K562 (cell line): ENCODE data around the gene PRDM16. TPM values are rescaled to one million over a fixed set of nuclear protein-coding genes. Genes with fewer than 3 reads are reported as not detected.

Source experiments
- CCNT2 ChIP-seq: IDR thresholded peaks from 2 replicates; pipeline ENCODE4 v1.6.1; 2011; ENCODE audit warnings: borderline replicate concordance, low read depth, mild to moderate bottlenecking, moderate library complexity, mixed read lengths, low read length; ENCODE audit not compliant: insufficient read length; ENCODE audit errors: extremely low read depth
- EZH2 ChIP-seq: IDR thresholded peaks from 2 replicates; pipeline ENCODE4 v1.6.1; 2012; ENCODE audit warnings: low read depth, mild to moderate bottlenecking, inconsistent platforms, low read length, borderline replicate concordance
- HDAC1 ChIP-seq, 2 experiments: fragments of 450-650 bp; IDR thresholded peaks; 2 replicates each; pipeline ENCODE4 v1.6.1; 2016 to 2017; ENCODE audit warnings: inconsistent platforms in 1 of 2, mild to moderate bottlenecking in 1 of 2, moderate library complexity in 1 of 2
- HNRNPH1 ChIP-seq: fragments of 200-400 bp; formaldehyde crosslinking; optimal IDR thresholded peaks from 2 replicates; pipeline ENCODE3; 2017; ENCODE audit warnings: low read depth, mild to moderate bottlenecking, low read length, moderate library complexity
- KDM1A ChIP-seq, 2 experiments: fragments of 450-650 bp; IDR thresholded peaks; 2 replicates each; pipeline ENCODE4 v1.6.1; 2016; ENCODE audit warnings: mild to moderate bottlenecking in 2 of 2
- L3MBTL2 ChIP-seq: fragments of 450-650 bp; IDR thresholded peaks from 2 replicates; pipeline ENCODE4 v1.6.1; 2016; ENCODE audit warnings: mild to moderate bottlenecking, moderate library complexity
- MAX ChIP-seq: sonication (generic); formaldehyde crosslinking; IDR thresholded peaks from 2 replicates; pipeline ENCODE4 v1.9.0; 2022; ENCODE audit warnings: mild to moderate bottlenecking, missing genetic modification reagents
- MLLT1 ChIP-seq, 2 experiments: fragments of 450-650 bp; IDR thresholded peaks; 2 replicates each; pipeline ENCODE4 v1.6.1; 2016
- NR1H2 ChIP-seq: sonication (generic); formaldehyde crosslinking; IDR thresholded peaks from 2 replicates; pipeline ENCODE4 v1.4.0; 2020; ENCODE audit warnings: mild to moderate bottlenecking, missing genetic modification reagents
- SAFB2 ChIP-seq: fragments of 200-400 bp; formaldehyde crosslinking; IDR thresholded peaks from 2 replicates; pipeline ENCODE4 v1.6.1; 2018; ENCODE audit warnings: borderline replicate concordance, low read length, low read depth, moderate library complexity; ENCODE audit not compliant: severe bottlenecking
- SIN3A ChIP-seq, 2 experiments: fragments of 150-350 bp in 1 of 2; IDR thresholded peaks; 2 replicates each; pipeline ENCODE4 v1.6.1; 2011 to 2016; ENCODE audit warnings: borderline replicate concordance in 2 of 2, low read depth in 2 of 2, low read length in 2 of 2, mild to moderate bottlenecking in 2 of 2, moderate library complexity in 2 of 2; ENCODE audit not compliant: control insufficient read depth in 1 of 2
- TCFL5 ChIP-seq: fragments of 250-450 bp; sonication (Bioruptor Pico); conservative IDR thresholded peaks from 2 replicates; pipeline ENCODE4 v1.6.1; 2021; ENCODE audit warnings: mild to moderate bottlenecking, moderate library complexity, matching md5 sums
- ZNF232 ChIP-seq: sonication (generic); formaldehyde crosslinking; IDR thresholded peaks from 2 replicates; pipeline ENCODE4 v1.8.0; 2022; ENCODE audit warnings: mild to moderate bottlenecking, missing genetic modification reagents
- ZNF318 ChIP-seq, 2 experiments: fragments of 450-650 bp; IDR thresholded peaks; 2 replicates each; pipeline ENCODE4 v1.6.1; 2016; ENCODE audit warnings: mild to moderate bottlenecking in 2 of 2, borderline replicate concordance in 1 of 2, low read depth in 1 of 2, moderate library complexity in 1 of 2
- polyA plus RNA-seq, 8 experiments: library from polyadenylated mRNA; depleted of rRNA in 4 of 8; stranded (reverse) in 5 of 8; unstranded in 3 of 8; fragments of >200 nt; fragmentation: Nextera tagmentation in 2 of 8; fragmentation: Illumina TruSeq in 1 of 8; extraction: Ambion mirVana in 2 of 8; extraction: Trizol in 1 of 8; gene quantifications; 2 replicates each; pipeline versions ENCODE4 v1.2.1 to v1.2.3, GENCODE V29; 2011 to 2014; ENCODE audit warnings: inconsistent platforms in 1 of 8, missing spikeins in 1 of 8
- total RNA-seq, 7 experiments: library from RNA; depleted of rRNA in 6 of 7; stranded (reverse); fragments of >200 nt in 6 of 7; fragmentation: Illumina TruSeq in 2 of 7; extraction: Trizol in 2 of 7; gene quantifications; 2 replicates each; pipeline versions ENCODE4 v1.2.1 to v1.2.3, GENCODE V29; 2011 to 2021; ENCODE audit warnings: low replicate concordance in 1 of 7

PRDM16 gene
- total and polyA plus RNA-seq, 9 of the 15 experiments (the other 6 are each of a cell fraction or from before 2014, with no cell fraction given), result 0.10 to 0.27 TPM; not detected in 7

- TF ChIP-seq MLLT1 (IDR thresholded peaks at IDR 0.05) (0 out of 4 replicates have a peak, but pooled peaks of 1 of the 2 experiments have one; percentile 19), NR1H2 (no peak), CCNT2 (peak; percentile 22), HDAC1 (IDR thresholded peaks at IDR 0.05) (peak in 1 of 2 experiments; percentile 34; a peak in 1 of 4 replicates), HNRNPH1 (no peak), ZNF232 (peak; percentile 44; the same call in 1 of the 2 replicates), MAX (peak; percentile 75), ZNF318 (IDR thresholded peaks at IDR 0.05; ENCODE audit: borderline replicate concordance in 1 of 2, low read depth in 1 of 2) (peak in 1 of 2 experiments; percentile 62; a peak in 1 of 4 replicates), SIN3A (IDR thresholded peaks at IDR 0.05; ENCODE audit: borderline replicate concordance in 2 of 2, control insufficient read depth in 1 of 2, low read depth in 2 of 2, low read length in 2 of 2) (no peak), TCFL5 (CRISPR knock-in tag) (no peak), SAFB2 (no peak), KDM1A (IDR thresholded peaks at IDR 0.05) (peak in 1 of 2 experiments; percentile 53; a peak in 1 of 4 replicates), L3MBTL2 (peak; percentile 97), EZH2 (no peak)
Observed at GRCh38 chr1:3312898-3313575, 244.0 kb downstream of the PRDM16 start (continued).
